Nephron progenitor cell (in vitro differentiated cells): ENCODE data around the gene IDI2.
A peak's percentile ranks its signal among the peaks of the same experiment; 100 is the strongest.

Source experiments
- DNase-seq: peaks from one replicate; pipeline ENCODE4 v3.0.0; 2021
- H3K27ac Mint-ChIP-seq: 2 replicates; pipeline ENCODE4 v1.8.0; 2021; ENCODE audit warnings: mild to moderate bottlenecking, moderate library complexity, mixed read lengths
- H3K27me3 Mint-ChIP-seq: 2 replicates; pipeline ENCODE4 v1.8.0; 2021; ENCODE audit warnings: mild to moderate bottlenecking, low read depth, mixed read lengths; ENCODE audit not compliant: poor library complexity
- H3K36me3 Mint-ChIP-seq: 2 replicates; pipeline ENCODE4 v1.8.0; 2021; ENCODE audit warnings: low read depth, mixed read lengths
- H3K4me1 Mint-ChIP-seq: 2 replicates; pipeline ENCODE4 v1.8.0; 2021; ENCODE audit warnings: mixed read lengths
- H3K4me3 Mint-ChIP-seq: 2 replicates; pipeline ENCODE4 v1.8.0; 2021; ENCODE audit warnings: mild to moderate bottlenecking, moderate library complexity, mixed read lengths
- H3K9me3 Mint-ChIP-seq: 2 replicates; pipeline ENCODE4 v1.8.0; 2021; ENCODE audit warnings: mild to moderate bottlenecking, moderate library complexity, mixed read lengths
- TF ChIP-seq, protein P1 (sequence below): fragments of 200-600 bp; sonication (generic); IDR thresholded peaks from 2 replicates; pipeline ENCODE4 v1.5.0; 2021; ENCODE audit warnings: antibody characterized with exemption

IDI2 gene

DNA sequence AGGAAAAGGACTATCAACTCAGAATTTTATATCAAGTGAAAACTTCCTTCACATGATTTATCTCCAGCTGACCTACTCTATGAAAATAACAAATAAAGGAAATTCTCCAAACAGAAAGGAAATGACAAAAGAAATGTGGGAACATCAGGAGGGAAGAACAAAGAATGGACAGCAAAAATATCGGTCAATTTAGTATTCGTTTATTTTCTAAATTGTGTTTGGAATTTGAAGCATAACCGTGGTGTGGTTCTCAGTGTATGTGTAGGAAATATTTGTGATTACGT is 39.2 kb upstream of the IDI2 start:
- H3K9me3 Mint-ChIP-seq: no peaks in the 10 kb centered on the region
- no peak overlapping the region for H3K27ac Mint-ChIP-seq
- H3K36me3 Mint-ChIP-seq: peaks cover 31% of the 10 kb centered on the region
- H3K27me3 Mint-ChIP-seq: no peaks in the 10 kb centered on the region
- DNase-seq: no peak
- H3K4me3 Mint-ChIP-seq: no peak overlapping the region
- TF ChIP-seq, protein P1, sequence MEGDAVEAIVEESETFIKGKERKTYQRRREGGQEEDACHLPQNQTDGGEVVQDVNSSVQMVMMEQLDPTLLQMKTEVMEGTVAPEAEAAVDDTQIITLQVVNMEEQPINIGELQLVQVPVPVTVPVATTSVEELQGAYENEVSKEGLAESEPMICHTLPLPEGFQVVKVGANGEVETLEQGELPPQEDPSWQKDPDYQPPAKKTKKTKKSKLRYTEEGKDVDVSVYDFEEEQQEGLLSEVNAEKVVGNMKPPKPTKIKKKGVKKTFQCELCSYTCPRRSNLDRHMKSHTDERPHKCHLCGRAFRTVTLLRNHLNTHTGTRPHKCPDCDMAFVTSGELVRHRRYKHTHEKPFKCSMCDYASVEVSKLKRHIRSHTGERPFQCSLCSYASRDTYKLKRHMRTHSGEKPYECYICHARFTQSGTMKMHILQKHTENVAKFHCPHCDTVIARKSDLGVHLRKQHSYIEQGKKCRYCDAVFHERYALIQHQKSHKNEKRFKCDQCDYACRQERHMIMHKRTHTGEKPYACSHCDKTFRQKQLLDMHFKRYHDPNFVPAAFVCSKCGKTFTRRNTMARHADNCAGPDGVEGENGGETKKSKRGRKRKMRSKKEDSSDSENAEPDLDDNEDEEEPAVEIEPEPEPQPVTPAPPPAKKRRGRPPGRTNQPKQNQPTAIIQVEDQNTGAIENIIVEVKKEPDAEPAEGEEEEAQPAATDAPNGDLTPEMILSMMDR: no peak
- peaks cover 6% of the 10 kb centered on the region for H3K4me1 Mint-ChIP-seq

GRCh38 chr10:1063232-1063865 is 37.7 kb upstream of the IDI2 start:
- Mint-ChIP-seq H3K27ac (no peak overlapping the region), H3K4me1 (peaks cover 6% of the 10 kb centered on the region), H3K9me3 (no peaks in the 10 kb centered on the region), H3K27me3 (no peaks in the 10 kb centered on the region), H3K36me3 (peaks cover 31% of the 10 kb centered on the region), H3K4me3 (no peak overlapping the region)
- DNase-seq: no peak
- TF ChIP-seq, protein P1: no peak

- peaks cover 27% of the 10 kb centered on the region for H3K36me3 Mint-ChIP-seq
- no peak overlapping the region for H3K4me3 Mint-ChIP-seq
- no peaks in the 10 kb centered on the region for H3K27me3 Mint-ChIP-seq
- H3K4me1 Mint-ChIP-seq: peaks cover 18% of the 10 kb centered on the region
- no peak for DNase-seq
- TF ChIP-seq, protein P1: no peak
- no peak overlapping the region for H3K27ac Mint-ChIP-seq
- no peaks in the 10 kb centered on the region for H3K9me3 Mint-ChIP-seq
These were observed 36.5 kb upstream of the IDI2 start for GRCh38 chr10:1061930-1062774.

- H3K4me3 Mint-ChIP-seq: no peak overlapping the region
- peak overlapping the region; percentile 82 for H3K27ac Mint-ChIP-seq
- no peaks in the 10 kb centered on the region for H3K27me3 Mint-ChIP-seq
- peaks cover 14% of the 10 kb centered on the region for H3K36me3 Mint-ChIP-seq
- DNase-seq: no peak
- no peaks in the 10 kb centered on the region for H3K9me3 Mint-ChIP-seq
- TF ChIP-seq, protein P1: no peak
- peaks cover 33% of the 10 kb centered on the region for H3K4me1 Mint-ChIP-seq
These were observed 34.2 kb upstream of the IDI2 start for GRCh38 chr10:1059902-1060301.

DNA sequence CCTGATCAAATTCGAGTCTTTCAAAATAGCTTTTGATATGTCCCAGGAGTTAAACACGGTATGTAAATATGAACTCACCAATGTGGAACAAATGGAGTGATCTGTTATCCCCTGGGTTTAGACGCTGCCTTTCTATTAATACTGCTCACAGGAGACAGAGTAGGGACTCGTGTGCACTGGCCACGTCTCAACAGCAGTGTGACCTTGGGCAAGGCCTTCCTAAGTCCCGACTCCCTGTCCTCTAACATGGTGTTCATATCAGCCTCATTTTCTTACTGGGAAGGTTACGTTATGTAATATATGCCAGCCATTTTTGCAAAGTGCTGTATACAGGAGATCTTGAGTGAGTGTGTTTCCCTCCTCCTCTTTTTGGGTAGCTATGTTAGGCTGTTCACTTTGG is 32.4 kb upstream of the IDI2 start:
- H3K4me3 Mint-ChIP-seq: peak overlapping the region; percentile 95
- no peaks in the 10 kb centered on the region for H3K9me3 Mint-ChIP-seq
- no peaks in the 10 kb centered on the region for H3K27me3 Mint-ChIP-seq
- DNase-seq: no peak
- H3K36me3 Mint-ChIP-seq: peaks cover 20% of the 10 kb centered on the region
- H3K4me1 Mint-ChIP-seq: peaks cover 42% of the 10 kb centered on the region
- peak overlapping the region; percentile 65 for H3K27ac Mint-ChIP-seq
- TF ChIP-seq, protein P1: no peak
